Measurements from ENCODE around the gene FARP2. TPM values are rescaled to one million over a fixed set of nuclear protein-coding genes. Genes with fewer than 3 reads are reported as not detected.

Gene FARP2
- total and polyA plus RNA-seq, 2 of the 13 experiments (the other 11 are each of a cell fraction or from before 2014, with no cell fraction given): 28.0 to 45.4 TPM

- TF ChIP-seq ZNF770 (CRISPR knock-in tag; IDR thresholded peaks at IDR 0.05) (no peak), MED13 (CRISPR knock-in tag; IDR thresholded peaks at IDR 0.05) (no peak), HMGA1 (CRISPR knock-in tag; conservative IDR thresholded peaks at IDR 0.05) (peak; percentile 94; the same call in 1 of the 2 replicates), SP5 (CRISPR knock-in tag; IDR thresholded peaks at IDR 0.05; ENCODE audit: borderline replicate concordance, low read depth) (no peak), RFX5 (IDR thresholded peaks at IDR 0.05; ENCODE audit: low read depth, low read length) (peak; percentile 27; the same call in 1 of the 2 replicates), ZNF567 (CRISPR knock-in tag; IDR thresholded peaks at IDR 0.05; ENCODE audit: borderline replicate concordance) (0 out of 2 replicates have a peak, but pooled peaks have one; percentile 8), POLR2AphosphoS2 (IDR thresholded peaks at IDR 0.05; ENCODE audit: low read depth, low read length) (no peak), MTA1 (CRISPR knock-in tag; IDR thresholded peaks at IDR 0.05; ENCODE audit: borderline replicate concordance) (no peak), ZNF224 (CRISPR knock-in tag; IDR thresholded peaks at IDR 0.05) (0 out of 2 replicates have a peak, but pooled peaks have one; percentile 63), KLF9 (CRISPR knock-in tag; IDR thresholded peaks at IDR 0.05; ENCODE audit: low read depth) (no peak; the same call in 1 of the 2 replicates), KDM1A (CRISPR knock-in tag; IDR thresholded peaks at IDR 0.05) (peak; percentile 76; the same call in 1 of the 2 replicates), ZNF557 (CRISPR knock-in tag; IDR thresholded peaks at IDR 0.05) (no peak), CHCHD3 (CRISPR knock-in tag; IDR thresholded peaks at IDR 0.05) (peak; percentile 20; the same call in 1 of the 2 replicates), RORA (CRISPR knock-in tag; IDR thresholded peaks at IDR 0.05) (no peak), ZFP36 (IDR thresholded peaks at IDR 0.05; ENCODE audit: borderline replicate concordance, low read depth, low read length, partially characterized antibody) (peak; percentile 97), PTBP1 (IDR thresholded peaks at IDR 0.05; ENCODE audit: low read depth, low read length, poor library complexity, severe bottlenecking) (peak; percentile 67), ELK4 (CRISPR knock-in tag; IDR thresholded peaks at IDR 0.05; ENCODE audit: borderline replicate concordance) (0 out of 2 replicates have a peak, but pooled peaks have one; percentile 50), ZUFSP (CRISPR knock-in tag; IDR thresholded peaks at IDR 0.05; ENCODE audit: borderline replicate concordance) (no peak), ZBTB37 (CRISPR knock-in tag; IDR thresholded peaks at IDR 0.05) (no peak), RBAK (CRISPR knock-in tag; IDR thresholded peaks at IDR 0.05) (no peak), ZNF580 (CRISPR knock-in tag; IDR thresholded peaks at IDR 0.05; ENCODE audit: borderline replicate concordance, low read depth) (0 out of 2 replicates have a peak, but pooled peaks have one; percentile 28), ZNF432 (CRISPR knock-in tag; IDR thresholded peaks at IDR 0.05; ENCODE audit: borderline replicate concordance) (0 out of 2 replicates have a peak, but pooled peaks have one; percentile 75), ZNF292 (CRISPR knock-in tag; IDR thresholded peaks at IDR 0.05; ENCODE audit: borderline replicate concordance, low read depth) (no peak)
These were observed 41.6 kb upstream of the FARP2 start (continued) for GRCh38 chr2:241314226-241315092.

Measured in HepG2 (cell line).